ENCODE results near the gene MAP3K19.

MAP3K19 gene

GRCh38 chr2:134952608-134953007 is 94.6 kb downstream of the MAP3K19 start:
- TF ChIP-seq CTCF (IDR thresholded peaks at IDR 0.05), result no peak

GRCh38 chr2:134950886-134951285 is 96.4 kb downstream of the MAP3K19 start:
- no peak for TF ChIP-seq CTCF (IDR thresholded peaks at IDR 0.05)

GRCh38 chr2:134949981-134950708 is 97.1 kb downstream of the MAP3K19 start:
- TF ChIP-seq CTCF (IDR thresholded peaks at IDR 0.05), result no peak

- no peak for TF ChIP-seq CTCF (IDR thresholded peaks at IDR 0.05)
These were observed 101.2 kb downstream of the MAP3K19 start for GRCh38 chr2:134946073-134946472.

- no peak for TF ChIP-seq CTCF (IDR thresholded peaks at IDR 0.05)
These were observed 102.3 kb downstream of the MAP3K19 start for GRCh38 chr2:134944975-134945374.

- no peak for TF ChIP-seq CTCF (IDR thresholded peaks at IDR 0.05)
These were observed 103.7 kb downstream of the MAP3K19 start for GRCh38 chr2:134943540-134943939.

GRCh38 chr2:134936691-134937090 is 110.6 kb downstream of the MAP3K19 start:
- no peak for TF ChIP-seq CTCF (IDR thresholded peaks at IDR 0.05)

GRCh38 chr2:134934641-134935040 is 112.6 kb downstream of the MAP3K19 start:
- TF ChIP-seq CTCF (IDR thresholded peaks at IDR 0.05), result no peak
